Stomach (tissue), 9 donors: ENCODE results near the gene HPS1. TPM values are rescaled to one million over a fixed set of nuclear protein-coding genes. Genes with fewer than 3 reads are reported as not detected.

Experiments used
- DNase-seq, 2 donors: peaks; one replicate each; pipeline versions ENCODE4 v3.0.0 to v3.0.0-alpha.2; 2013 to 2019
- H3K27ac ChIP-seq, 5 donors: fragments of 200-600 bp in 4 of 5; sonication (generic) in 4 of 5; one replicate each; pipeline ENCODE4 v1.5.1; 2013 to 2019; ENCODE audit warnings: mild to moderate bottlenecking in 1 of 5, moderate library complexity in 1 of 5
- H3K27me3 ChIP-seq, 3 donors: fragments of 200-600 bp; sonication (generic); one replicate each; pipeline ENCODE4 v1.5.1; 2017 to 2019; ENCODE audit warnings: mixed run types in 1 of 3
- H3K36me3 ChIP-seq, 4 donors: fragments of 200-600 bp; sonication (generic); 1 replicate in 3 of 4; 2 replicates in 1 of 4; pipeline ENCODE4 v1.5.1; 2016 to 2019
- H3K4me1 ChIP-seq, 4 donors: fragments of 200-600 bp; sonication (generic); one replicate each; pipeline ENCODE4 v1.5.1; 2016 to 2019
- H3K4me3 ChIP-seq, 4 donors: fragments of 200-600 bp; sonication (generic) in 3 of 4; one replicate each; pipeline ENCODE4 v1.5.1; 2016 to 2019; ENCODE audit warnings: mild to moderate bottlenecking in 1 of 4
- H3K9me3 ChIP-seq, 4 donors: fragments of 200-600 bp; sonication (generic); one replicate each; pipeline ENCODE4 v1.5.1; 2016 to 2019
- CTCF ChIP-seq, 7 experiments: fragments of 450-650 bp in 4 of 7; fragments of 200-600 bp in 3 of 7; sonication (generic) in 3 of 7; IDR thresholded peaks; one replicate each; pipeline ENCODE4 v1.5.1; 2016 to 2019; ENCODE audit warnings: antibody characterized with exemption in 7 of 7, control low read depth in 2 of 7, mild to moderate bottlenecking in 1 of 7
- EP300 ChIP-seq: sonication (generic); formaldehyde crosslinking; IDR thresholded peaks from one replicate; pipeline ENCODE4 v1.6.1; 2017; ENCODE audit warnings: antibody characterized with exemption
- POLR2A ChIP-seq, 4 donors: fragments of 450-650 bp; IDR thresholded peaks; one replicate each; pipeline ENCODE4 v1.6.1; 2016; ENCODE audit warnings: antibody characterized with exemption in 4 of 4, control low read depth in 2 of 4, mild to moderate bottlenecking in 1 of 4, moderate library complexity in 1 of 4
- POLR2AphosphoS5 ChIP-seq, 3 donors: sonication (generic); formaldehyde crosslinking; IDR thresholded peaks; one replicate each; pipeline ENCODE4 v1.6.1; 2016; ENCODE audit warnings: antibody characterized with exemption in 3 of 3
- WGBS, 5 donors: extraction: QIAGEN DNeasy Blood & Tissue Kit in 3 of 5; methylation state at CpG; one replicate each; pipeline versions ENCODE4 v1.1.5 to v1.1.7; 2013 to 2018; 5-methylcytosine and 5-hydroxymethylcytosine counted together
- intact Hi-C: fragments of 100-400 bp; cut with DNase I; formaldehyde crosslinking; loops from one replicate; pipeline ENCODE4 v1.15.1; 2023; ENCODE audit warnings: low total_unique reads
- polyA plus RNA-seq, 3 donors: library from polyadenylated mRNA; stranded (reverse); fragments of 200-250 nt; gene quantifications; one replicate each; pipeline ENCODE4 v1.2.3, GENCODE V29; 2013
- total RNA-seq, 5 donors: library from RNA; depleted of rRNA; stranded (reverse); fragments of >200 nt; gene quantifications; one replicate each; pipeline versions ENCODE4 v1.1.0 to v1.2.3, GENCODE V29; 2014 to 2016
- donor health status: healthy with polysubstance abuse.
- donor health status: Bipolar disorder and iron deficiency.
- donor health status: healthy.

HPS1 gene
- total and polyA plus RNA-seq, 8 donors: 15.1 to 140 (median 49.1) TPM

- no peaks in the 10 kb centered on the region for H3K27me3 ChIP-seq
- H3K27ac ChIP-seq: peak overlapping the region; percentile 3 to 84 (median 66)
- peaks cover 0 to 29% (median 13%) of the 10 kb centered on the region in 4 donors for H3K36me3 ChIP-seq
- no peak for DNase-seq
- H3K9me3 ChIP-seq: no peaks in the 10 kb centered on the region
- intact Hi-C loops: no loop called here
- TF ChIP-seq EP300 (no peak), CTCF (IDR thresholded peaks at IDR 0.05) (no peak), POLR2A (IDR thresholded peaks at IDR 0.05) (no peak), POLR2AphosphoS5 (IDR thresholded peaks at IDR 0.05) (no peak)
- peaks cover 0 to 36% (median 21%) of the 10 kb centered on the region in 4 donors for H3K4me1 ChIP-seq
- H3K4me3 ChIP-seq: no peak overlapping the region
- WGBS, 5 donors: 93 to 97% (median 95%) methylated on average over 23 of the region's 23 CpGs
Measured at GRCh38 chr10:98402931-98403718, 43.6 kb downstream of the HPS1 start.

DNA sequence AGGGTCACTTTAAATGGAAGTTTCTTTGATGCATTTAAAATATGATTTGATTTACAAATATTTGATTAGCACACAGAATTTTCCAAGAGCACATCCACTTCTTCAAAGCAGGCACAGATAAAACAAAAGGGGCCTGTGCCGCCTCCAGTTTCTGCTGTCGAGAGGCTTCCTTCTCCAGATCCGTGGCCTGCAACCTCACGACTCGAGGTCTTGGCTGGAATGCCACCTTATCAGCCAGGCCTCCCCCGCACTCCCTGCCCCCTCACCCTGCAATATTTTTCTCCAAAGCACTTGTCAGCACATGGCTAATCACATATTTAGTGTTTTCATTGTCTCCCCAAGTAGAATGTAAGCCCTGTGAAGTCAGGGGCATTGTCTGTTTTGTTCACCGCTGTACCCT, 44.3 kb downstream of the HPS1 start:
- H3K9me3 ChIP-seq: no peaks in the 10 kb centered on the region
- intact Hi-C loops: no loop called here
- peak overlapping the region in 1 of 5 donors; percentile 84 for H3K27ac ChIP-seq
- H3K27me3 ChIP-seq: no peaks in the 10 kb centered on the region
- DNase-seq: no peak
- TF ChIP-seq POLR2A (IDR thresholded peaks at IDR 0.05): no peak
- no peak for TF ChIP-seq POLR2AphosphoS5 (IDR thresholded peaks at IDR 0.05)
- no peak for TF ChIP-seq EP300
- no peak for TF ChIP-seq CTCF (IDR thresholded peaks at IDR 0.05)
- peaks cover 0 to 36% (median 21%) of the 10 kb centered on the region in 4 donors for H3K4me1 ChIP-seq
- 38 to 61% (median 55%) methylated on average over 7 of the region's 7 CpGs for WGBS, 5 donors
- peaks cover 0 to 35% (median 14%) of the 10 kb centered on the region in 4 donors for H3K36me3 ChIP-seq
- no peak overlapping the region for H3K4me3 ChIP-seq

GRCh38 chr10:98400482-98400881, 46.3 kb downstream of the HPS1 start:
- TF ChIP-seq EP300 (no peak), POLR2A (IDR thresholded peaks at IDR 0.05) (no peak), POLR2AphosphoS5 (IDR thresholded peaks at IDR 0.05) (no peak), CTCF (IDR thresholded peaks at IDR 0.05) (no peak)
- no peak for DNase-seq
- intact Hi-C loops: no loop called here
- Histone ChIP-seq H3K27me3 (no peaks in the 10 kb centered on the region), H3K4me3 (no peak overlapping the region), H3K4me1 (peaks cover 0 to 27% (median 23%) of the 10 kb centered on the region in 4 donors), H3K9me3 (no peaks in the 10 kb centered on the region), H3K27ac (no peak overlapping the region), H3K36me3 (peaks cover 0 to 53% (median 30%) of the 10 kb centered on the region in 4 donors)
- 91 to 97% (median 94%) methylated on average over 2 of the region's 2 CpGs for WGBS, 5 donors

DNA sequence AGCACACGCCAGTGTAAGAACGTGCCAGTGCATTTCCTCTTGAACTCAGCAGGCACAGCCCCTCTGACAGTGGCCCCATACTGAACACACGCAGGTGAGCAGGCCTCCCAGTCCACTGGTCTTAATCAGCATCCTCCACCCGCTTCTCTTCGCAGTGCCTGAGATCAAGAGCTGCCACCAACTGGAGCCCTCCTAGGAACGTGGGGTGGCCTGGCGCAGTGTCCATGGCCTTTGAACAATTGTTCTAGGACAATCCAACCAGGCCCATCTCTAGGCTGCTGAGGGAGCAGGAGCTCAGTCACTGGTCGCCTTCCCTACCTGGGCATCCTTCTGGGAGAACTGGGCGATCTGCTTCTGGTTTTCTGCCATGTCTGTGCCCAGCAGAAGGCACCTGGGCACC, 47.0 kb downstream of the HPS1 start:
- intact Hi-C loops: no loop called here
- Histone ChIP-seq H3K4me1 (peaks cover 0 to 21% (median 16%) of the 10 kb centered on the region in 4 donors), H3K36me3 (peaks cover 0 to 60% (median 36%) of the 10 kb centered on the region in 4 donors), H3K27me3 (no peaks in the 10 kb centered on the region), H3K4me3 (no peak overlapping the region), H3K9me3 (no peaks in the 10 kb centered on the region), H3K27ac (no peak overlapping the region)
- TF ChIP-seq POLR2AphosphoS5 (IDR thresholded peaks at IDR 0.05) (no peak), POLR2A (IDR thresholded peaks at IDR 0.05) (no peak), CTCF (IDR thresholded peaks at IDR 0.05) (no peak), EP300 (no peak)
- 93 to 94% (median 93%) methylated on average over 9 of the region's 9 CpGs for WGBS, 5 donors
- DNase-seq: no peak
